Hematopoietic multipotent progenitor cell treated with erythropoietin and hydrocortisone succinate and interleukin-3 and kit ligand, for 17 days (in vitro differentiated cells): ENCODE data around the gene FAM124A.

ENCODE experiments used
- DNase-seq: peaks from one replicate; pipeline ENCODE4 v3.0.0-alpha.2; 2015; ENCODE audit warnings: low spot score

FAM124A gene, protein sequence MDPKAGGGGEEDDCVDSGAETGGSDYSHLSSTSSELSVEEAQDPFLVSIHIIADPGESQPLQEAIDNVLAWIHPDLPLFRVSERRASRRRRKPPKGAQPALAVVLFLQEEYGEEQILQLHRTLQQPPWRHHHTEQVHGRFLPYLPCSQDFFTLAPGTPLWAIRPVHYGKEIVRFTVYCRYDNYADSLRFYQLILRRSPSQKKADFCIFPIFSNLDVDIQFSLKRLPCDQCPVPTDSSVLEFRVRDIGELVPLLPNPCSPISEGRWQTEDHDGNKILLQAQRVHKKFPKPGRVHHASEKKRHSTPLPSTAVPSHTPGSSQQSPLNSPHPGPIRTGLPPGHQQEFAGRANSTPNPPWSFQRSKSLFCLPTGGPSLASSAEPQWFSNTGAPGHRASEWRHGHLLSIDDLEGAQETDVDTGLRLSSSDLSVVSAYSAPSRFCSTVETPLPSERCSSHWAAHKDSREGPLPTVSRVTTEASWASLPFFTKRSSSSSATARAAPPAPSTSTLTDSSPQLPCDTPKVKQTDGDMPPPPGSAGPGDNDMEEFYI

DNA sequence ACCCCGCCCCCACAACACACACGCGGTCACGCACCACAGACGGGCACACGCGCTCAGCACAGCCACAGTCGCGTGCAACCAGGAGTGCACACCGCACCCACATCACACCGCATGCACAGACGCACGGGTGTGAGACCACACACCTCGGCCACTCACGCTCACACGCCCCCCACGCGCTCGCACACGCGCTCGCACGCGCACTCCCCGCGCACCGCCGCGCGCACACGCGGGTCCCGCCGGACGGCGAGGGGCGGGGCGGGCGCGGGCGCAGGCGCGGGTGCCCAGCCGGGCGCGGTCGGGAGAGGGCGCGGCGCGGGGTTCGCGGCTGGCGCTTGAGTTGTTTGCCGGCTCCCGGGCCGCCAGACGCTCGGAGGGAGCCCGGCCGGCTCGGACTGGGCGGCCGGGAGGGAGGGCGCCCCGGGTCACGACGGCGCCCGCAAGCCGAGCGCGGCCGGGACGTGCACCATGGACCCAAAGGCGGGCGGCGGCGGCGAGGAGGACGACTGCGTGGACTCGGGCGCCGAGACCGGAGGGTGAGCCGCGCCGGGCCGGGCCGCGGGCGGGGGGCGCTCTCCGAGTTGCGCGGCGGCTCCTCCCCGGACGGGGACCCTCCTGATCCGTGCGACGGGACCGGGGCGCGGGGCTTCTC lies at the start of gene FAM124A:
Gene FAM124A (plus strand): TSS at position 362 of the 649 bp plus-strand sequence. CDS start 104 bp downstream, at position 466.
- DNase-seq: no peak

DNA sequence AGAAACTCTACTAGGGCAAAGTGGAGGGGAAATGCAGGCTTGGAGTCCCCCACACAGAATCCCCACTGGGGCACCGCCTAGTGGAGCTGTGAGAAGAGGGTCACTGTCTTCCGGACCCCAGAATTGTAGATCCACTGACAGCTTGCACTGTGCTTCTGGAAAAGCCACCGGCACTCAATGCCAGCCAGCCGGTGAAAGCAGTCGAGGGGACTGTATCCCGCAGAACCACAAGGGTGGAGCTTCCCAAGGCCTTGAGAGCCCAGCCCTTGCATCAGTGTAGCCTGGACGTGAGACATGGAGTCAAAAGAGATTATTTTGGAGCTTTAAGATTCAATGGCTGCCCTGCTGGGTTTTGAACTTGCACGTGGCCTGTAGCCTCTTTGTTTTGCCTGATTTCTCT lies 47.2 kb upstream of the FAM124A start:
- DNase-seq: no peak

DNA sequence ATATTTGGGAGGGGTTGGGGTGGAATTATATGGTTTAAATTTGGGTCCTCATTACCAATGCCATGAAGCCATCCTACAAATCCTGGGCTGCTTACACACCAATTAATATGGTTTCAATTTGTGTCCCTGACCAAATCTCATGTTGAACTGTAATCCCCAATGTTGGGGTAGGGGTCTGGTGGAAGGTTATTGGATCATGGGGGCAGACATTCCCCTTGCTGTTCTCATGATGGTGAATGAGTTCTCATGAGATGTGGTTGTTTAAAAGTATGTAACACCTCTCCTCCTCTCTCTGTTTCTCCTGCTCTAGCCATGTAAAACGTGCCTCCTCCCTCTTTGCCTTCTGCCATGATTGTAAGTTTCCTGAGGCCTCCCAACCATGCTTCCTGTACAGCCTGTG lies 46.6 kb upstream of the FAM124A start:
- DNase-seq: no peak

DNA sequence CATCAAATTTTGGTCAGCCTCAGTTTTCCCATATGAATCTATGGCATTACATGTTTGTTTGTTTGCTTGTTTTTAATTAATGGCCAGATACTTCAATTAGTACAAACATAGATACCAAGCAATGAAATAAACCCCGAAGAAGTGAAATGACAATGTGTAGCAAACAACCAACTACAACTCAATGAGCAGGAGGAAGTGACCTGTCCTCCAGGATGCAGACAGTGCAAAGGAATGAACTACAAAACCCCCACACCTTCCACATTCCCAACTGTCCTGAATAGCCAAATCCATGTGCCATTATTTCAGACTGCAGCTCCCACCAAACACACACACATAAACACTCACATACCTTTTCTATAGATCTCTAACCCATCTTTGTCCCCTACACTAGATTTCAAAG lies 45.0 kb upstream of the FAM124A start:
- no peak for DNase-seq

DNA sequence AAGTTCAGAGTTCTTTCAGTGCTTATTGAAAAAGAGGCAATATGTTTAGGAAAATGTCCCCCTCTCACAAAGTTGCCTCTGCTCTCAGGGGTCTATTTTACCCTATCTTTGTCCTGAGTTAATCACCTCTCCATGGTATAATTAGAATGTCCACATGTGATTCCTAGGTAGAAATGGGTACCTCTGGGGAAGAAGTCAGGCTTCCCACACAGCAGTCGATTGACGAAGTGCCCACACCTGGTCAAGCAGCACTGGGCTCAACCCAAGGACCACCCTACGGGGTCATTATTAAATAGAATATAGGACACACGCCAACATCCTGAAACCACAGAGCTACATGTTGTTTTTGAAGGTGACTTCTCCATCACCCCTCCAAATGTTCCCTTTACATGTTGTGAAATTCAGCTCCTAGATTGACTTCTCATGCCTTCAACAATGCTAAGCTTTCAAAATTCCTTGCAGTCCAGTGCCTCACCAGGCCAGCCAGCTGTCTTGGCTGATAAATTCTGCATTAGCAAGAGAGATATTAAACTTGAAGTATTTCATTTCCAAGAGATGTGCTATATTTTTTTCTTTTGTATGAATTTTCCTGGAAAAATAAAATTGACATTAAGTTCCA lies 43.6 kb upstream of the FAM124A start:
- DNase-seq: no peak

DNA sequence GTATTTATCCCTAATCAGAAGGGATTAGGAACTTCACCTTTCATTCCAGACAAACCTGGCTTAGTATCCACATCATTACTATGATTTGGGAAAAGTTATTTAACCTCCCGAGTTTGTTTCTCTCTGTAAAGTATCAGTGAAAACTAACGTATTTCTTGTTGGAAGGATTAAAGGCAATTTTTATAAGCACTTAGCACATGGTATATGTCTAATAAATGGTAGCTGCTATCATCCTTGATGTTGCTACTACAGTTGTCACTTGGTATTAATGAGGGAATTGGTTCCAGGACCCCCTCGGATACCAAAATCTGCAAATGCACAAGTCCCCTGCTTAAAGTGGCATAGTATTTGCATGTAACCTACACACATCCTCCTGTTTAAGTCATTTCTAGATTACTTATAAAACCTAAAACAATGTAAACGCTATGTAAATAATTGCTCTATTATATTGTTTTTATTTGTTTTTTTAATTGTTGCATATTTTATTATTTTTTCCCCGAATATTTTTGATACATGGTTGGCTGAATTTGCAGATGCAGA lies 42.7 kb upstream of the FAM124A start:
- no peak for DNase-seq

DNA sequence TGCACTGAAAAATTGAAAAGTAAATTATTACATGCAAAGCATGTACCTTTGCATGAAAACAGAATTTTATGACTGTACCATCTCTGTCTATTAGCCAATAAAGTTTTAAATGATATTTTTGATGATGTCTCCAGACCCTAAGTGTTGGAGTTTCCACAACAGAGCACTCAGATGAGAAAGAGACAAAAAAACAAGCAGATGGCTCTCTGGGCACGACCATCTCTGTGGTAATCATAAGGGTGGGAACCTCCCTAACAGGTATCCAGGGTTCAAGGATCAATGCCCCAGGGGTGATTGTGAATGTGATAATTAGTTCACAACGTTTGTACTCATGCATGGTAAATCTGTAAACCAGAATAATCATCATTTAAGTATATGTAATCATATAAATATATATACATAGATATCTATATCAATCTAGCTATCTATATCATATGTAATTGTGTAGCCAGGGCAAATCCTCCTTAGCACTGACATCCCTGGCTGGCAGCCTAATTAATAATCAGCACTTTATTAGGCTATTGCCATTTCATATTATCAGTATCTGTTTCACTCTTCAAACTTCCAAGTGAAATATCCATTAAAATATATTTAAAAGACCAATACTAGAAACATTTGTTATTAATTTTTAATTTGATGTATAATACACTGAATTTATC lies 41.2 kb upstream of the FAM124A start:
- no peak for DNase-seq

DNA sequence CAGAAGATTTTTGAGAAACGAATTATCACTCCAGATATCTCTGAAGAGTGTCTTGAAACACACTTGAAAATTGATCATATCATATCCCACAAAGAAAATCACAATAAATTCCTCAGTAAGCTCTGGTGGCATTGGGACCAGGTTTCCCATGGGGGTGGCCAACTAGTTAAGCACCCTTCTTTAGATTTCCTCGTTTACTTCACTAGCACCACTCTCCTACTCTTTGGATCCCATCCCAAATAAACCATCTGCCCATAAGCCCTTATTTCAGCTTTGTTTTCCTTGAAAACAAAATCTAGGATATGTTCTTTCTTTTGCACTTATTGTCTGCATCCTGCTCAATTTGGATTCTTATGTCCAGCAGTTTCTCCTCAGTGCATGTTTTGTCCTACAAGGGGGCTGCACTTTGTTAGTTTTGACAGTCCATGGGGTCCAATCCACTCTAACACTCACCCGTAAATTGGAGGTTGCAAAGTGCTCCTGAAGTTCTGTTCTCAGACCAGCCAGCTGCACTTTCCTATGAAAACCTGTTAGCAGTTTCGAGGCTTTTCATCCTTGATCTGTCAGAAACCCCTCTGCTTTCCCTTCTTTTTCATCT lies 40.3 kb upstream of the FAM124A start:
- no peak for DNase-seq

DNA sequence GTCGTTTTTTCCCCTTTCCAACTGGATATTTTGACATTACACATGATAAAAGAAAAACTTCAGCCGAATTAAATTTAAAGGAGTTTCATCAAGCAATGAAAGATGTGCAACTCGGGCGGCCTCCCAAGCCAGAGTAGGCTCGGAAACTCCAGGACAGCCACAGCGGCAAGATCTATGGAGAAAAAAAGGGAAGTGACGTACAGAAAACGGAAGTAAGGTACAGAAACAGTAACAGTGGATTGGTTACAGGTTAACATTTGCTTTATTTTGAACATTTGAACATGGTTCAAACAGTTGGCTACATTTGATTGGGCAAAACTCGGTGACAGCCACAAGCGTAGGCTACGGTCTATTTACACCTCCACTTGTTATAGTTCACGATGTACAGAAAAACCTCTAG lies 30.5 kb upstream of the FAM124A start:
- DNase-seq: no peak

DNA sequence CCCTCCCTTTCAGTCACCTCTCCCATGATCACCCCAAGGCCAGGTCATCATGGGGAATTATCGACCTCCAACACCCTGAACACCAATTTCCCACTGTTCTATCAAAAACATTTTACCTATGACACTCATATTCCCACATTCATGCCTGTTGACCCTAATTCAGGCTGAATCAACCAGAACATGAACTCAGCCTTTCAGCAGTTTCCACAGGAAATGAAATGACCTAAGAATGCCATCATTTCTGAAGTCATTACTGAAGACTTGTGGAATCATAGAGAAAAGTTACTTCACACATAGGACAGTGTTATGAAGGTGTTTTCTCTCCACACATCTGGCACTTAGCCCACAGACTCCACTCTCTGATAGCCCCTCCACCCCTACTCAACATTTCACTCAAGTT lies 29.9 kb upstream of the FAM124A start:
- DNase-seq: no peak

DNA sequence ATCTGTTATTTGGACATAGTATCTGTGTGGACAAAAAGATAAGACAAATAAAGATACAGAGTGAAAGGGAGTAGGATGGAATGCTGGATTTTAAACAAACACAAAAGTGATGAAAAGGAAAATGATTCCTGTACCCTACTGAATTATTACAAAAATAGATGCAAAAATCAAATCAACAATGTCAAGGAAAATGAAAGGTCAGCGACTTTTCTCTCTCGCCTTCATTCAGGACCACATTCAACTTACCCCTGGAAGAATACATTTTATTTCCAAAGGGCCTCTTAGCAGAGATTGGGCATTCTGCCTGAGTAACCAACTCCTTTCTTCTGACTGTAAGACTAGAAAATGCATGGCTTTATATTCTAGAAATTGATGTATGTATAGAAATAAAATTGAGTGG lies 28.8 kb upstream of the FAM124A start:
- DNase-seq: no peak

DNA sequence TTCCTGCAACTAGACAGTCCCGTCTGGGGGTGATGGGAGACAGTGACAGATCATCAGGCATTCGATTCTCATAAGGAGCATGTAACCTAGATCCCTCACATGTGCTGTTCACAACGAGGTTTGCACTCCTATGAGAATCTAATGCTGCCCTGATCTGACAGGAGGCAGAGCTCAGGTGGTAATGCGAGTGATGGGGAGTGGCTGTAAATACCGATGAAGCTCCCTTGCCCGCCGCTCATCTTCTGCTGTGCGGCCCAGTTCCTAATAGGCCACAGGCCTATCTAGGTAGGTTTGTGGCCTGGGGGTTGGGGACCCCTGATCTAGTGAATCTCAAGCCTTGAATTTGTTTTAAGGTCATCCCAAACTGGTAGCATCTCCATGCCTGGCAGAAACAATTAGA lies 27.3 kb upstream of the FAM124A start:
- DNase-seq: no peak

DNA sequence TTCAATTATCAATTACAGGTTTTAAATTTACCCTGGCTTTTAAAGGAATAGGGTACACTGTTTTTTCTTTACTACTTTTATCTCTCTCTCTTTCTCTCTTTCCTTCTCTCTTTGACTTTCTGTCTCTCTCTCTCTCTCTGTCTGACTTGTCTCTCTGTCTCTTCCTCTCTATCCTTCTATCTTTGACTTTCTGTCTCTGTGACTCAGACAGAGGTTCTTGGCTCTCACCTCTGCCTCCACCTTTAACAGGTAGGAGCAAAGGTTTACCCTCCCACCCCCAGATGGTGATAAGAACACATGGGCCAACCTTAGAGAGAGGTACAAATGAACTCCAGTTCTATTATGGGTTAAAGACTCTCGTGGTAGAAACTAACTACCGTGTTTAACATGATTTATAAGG lies 20.3 kb upstream of the FAM124A start:
- no peak for DNase-seq

DNA sequence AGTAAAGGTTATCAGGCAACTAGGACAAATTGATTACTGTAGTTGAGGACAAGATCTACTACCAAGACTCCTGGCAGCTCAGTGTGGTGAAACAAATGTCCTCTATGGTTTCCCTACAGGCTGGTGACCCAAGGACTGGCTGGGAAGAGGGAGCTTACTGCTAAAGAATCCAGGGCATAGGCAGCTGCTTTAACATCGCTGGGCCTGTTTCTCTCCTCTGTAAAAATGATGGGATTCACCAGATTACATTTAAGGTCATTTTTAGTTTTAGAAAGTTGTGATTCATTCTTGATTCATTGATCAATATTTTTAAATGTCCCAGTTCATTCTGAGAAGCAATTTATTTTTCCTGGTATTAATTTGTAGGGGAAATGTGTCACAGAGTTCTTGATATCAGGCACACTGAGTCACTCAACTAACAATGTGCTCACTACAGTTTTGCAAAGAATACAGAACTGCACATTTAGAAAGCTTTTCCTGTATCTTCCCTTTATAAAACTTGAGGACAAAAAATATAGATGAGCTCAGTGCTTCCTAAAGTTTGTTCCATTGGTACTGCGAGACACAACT lies 19.6 kb upstream of the FAM124A start:
- no peak for DNase-seq

DNA sequence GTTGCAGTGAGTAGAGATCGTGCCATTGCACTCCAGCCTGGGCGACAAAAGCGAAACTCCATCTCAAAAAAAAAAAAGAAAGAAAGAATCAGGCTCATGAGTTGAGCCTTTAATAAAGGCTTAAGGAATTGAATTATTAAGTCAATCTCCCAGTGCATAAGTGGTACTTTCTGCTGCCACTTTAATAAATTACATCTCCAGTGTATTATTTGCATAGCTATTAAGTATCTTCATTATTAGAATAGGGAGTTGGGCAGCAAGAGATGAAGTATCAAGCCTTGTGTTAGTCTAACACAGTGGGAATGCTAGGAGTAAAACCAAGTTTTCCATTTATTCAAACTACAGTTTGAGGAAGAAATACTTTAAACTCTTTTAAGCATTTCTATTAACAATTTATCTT lies 15.6 kb upstream of the FAM124A start:
- DNase-seq: no peak

DNA sequence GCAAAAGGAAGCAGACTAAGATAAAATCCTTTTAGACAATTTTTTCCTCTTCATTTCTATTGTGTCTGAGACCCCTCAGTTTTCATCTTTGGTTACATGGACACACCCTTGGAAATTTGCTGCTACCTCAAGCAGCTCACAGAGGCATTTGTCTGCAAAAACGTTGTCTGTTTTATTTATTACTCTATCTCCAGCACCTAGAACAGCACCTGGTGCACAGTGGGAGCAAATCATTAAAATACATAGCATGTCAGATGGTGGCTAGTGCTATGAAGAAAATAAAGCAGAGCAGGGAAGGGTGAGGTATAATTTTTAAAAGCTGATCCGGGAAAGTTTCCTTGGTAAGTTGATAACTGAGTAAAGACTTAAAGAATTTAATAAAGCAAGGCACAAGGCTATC lies 14.3 kb upstream of the FAM124A start:
- no peak for DNase-seq

DNA sequence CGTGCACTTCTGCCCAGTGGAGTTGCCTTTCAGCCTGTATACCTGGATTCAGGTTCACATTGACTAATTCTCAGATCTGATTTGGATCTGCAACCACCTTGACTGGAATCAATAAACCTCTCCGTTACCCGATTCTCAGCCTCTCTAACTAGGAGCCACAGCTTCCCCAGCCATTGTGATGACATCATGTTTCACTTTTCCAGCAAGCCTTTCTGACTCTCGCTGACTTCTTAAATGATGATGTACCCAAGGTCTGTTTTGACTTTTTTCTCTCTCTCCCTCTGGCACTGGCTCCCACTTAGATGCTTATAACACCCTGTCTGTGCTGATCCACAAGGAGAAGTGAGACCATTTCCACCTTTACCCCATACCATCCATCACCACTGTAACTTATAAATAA lies 13.5 kb upstream of the FAM124A start:
- DNase-seq: no peak

DNA sequence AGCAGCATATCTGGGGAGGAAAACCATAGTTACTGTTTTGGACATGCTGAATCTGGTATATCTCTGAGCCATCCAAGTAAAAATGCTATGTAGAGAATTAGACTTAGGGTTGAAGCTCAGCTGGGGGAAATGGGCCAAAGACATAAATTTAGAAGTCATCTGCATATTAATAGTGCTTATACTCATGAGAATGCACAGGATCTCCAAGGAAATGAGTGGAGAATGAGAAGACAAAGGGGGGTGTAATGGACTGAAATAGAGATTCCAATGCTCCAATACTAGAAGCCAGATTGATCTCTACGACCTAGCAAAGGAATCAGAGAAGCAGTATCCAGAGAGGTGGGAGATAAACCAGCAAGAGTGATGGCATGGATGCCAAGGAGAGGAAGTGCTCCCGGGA lies 10.3 kb upstream of the FAM124A start:
- no peak for DNase-seq

DNA sequence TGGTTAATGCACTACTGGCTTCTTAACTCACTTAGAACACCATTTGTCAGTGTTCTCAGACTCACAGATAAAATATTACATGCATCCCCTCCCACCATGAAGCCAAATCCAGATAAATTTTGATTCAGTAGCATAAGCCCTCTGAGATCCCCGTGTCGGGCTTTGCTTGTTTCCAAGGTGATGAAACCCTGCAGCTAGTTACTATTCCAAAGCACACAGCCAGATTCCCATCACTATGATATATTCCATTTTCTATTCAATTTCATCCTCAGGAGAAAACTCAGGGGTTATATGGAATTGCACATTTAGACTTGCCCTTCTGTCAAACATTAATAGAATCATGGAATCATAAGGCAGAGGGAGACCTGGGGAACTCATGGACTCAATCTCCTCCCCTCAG lies 9.4 kb upstream of the FAM124A start:
- no peak for DNase-seq

DNA sequence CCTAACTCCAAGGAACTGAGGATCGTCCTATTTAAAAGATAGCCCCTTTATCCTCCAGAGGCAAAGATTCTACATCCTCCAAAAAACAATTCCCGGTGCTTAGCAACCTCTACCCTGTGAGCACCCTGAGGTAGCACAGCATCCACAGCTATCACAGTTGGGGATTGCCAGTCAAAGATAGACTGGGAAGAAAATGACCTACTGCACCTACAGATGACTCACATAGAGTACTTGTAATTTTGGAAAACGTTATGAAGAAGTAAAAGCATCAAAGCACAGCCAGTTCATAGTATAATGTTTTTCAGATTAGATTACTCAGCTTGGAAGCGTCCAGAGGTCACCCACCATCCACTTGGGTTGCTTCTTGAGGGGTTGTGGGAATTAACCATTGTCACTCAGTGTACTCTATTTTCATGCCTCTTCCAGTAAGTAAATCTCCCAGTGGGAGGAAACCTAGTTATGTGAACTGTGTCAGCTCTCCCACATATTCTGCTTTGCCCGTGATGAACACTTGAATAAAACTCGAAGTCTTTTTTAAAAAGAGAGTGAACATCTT lies 8.9 kb upstream of the FAM124A start:
- no peak for DNase-seq

DNA sequence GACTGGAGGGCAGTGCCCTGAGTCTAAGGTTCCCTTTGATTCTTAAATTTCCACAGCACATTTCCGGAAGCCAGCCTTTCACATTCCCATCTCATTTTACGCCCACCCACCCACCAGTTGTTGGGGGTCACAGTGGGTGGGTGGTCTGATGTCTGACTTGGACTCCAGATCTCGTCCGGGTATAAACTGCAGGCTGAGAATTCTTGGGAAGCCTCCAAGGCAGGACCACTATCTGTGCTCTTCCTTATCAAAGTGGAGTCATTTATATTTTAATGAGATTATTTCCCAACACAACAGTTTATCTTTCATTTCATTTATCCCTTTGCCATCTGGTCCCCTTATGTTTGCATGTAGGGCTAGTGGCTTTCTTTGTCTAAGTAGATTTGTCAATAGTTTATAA lies 3.6 kb upstream of the FAM124A start:
- no peak for DNase-seq
